ENCODE data around the gene LARP1B. TPM values are rescaled to one million over a fixed set of nuclear protein-coding genes. Genes with fewer than 3 reads are reported as not detected.

LARP1B gene
- total RNA-seq, 1 experiment from 2014 or later, result 20.3 TPM

DNA sequence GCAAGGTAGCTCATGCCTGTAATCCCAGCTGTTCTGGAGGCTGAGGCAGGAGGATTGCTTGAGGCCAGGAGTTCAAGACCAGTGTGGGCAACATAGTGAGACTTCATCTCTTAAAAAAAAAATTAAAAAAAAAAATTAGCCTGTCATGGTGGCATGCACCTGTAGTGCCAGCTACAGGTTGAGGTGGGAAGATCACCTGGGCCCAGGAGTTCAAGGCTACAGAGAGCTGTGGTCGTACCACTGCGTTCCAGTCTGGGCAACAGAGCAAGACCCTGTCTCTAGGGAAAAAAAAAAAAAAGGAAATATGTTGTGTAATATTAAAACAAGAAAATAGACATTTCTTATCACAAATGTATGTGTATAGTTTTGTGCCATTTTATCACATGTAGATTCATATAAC lies 97.8 kb downstream of the LARP1B start:
- POLR2A ChIA-PET (ENCODE audit: low non-redundant PET), result no interaction called here

DNA sequence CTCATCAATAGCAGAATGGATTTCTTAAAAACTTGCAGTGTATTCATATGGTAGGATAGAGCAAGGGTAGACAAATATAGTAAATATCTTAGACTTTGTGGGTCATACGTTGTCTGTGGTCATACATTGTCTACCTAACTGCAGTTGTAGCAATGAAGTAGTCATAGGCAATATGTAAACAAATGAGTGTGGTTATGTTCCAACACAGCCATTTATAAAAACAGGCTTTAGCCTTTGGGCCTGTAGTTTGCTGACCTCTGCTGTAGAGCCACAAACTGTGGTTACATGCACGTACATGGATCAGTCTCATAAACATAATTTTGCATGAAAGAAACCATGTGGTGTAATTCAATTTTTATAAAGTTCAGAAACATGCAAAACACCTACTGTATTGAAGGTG lies 98.9 kb downstream of the LARP1B start:
- Histone ChIP-seq H3K36me3 (ENCODE audit: insufficient read depth, low read length, poor library complexity, severe bottlenecking) (no peaks in the 10 kb centered on the region), H3K27me3 (replicated peaks; ENCODE audit: insufficient read depth, low read depth, low read length, poor library complexity) (no peaks in the 10 kb centered on the region), H3K4me1 (ENCODE audit: insufficient read depth, low read length, poor library complexity, severe bottlenecking) (no peaks in the 10 kb centered on the region), H3K9me3 (ENCODE audit: low read depth, low read length, poor library complexity, severe bottlenecking) (peaks cover 6% of the 10 kb centered on the region), H3K27ac (ENCODE audit: low read depth, low read length, poor library complexity, severe bottlenecking) (no peak overlapping the region), H3K4me3 (ENCODE audit: low read depth, low read length, poor library complexity, severe bottlenecking) (no peak overlapping the region)
- DNase-seq (ENCODE audit: low spot score), result no peak
- BruUV-seq (replicated peaks), result no TSS peak
- ChIA-PET POLR2A (ENCODE audit: low non-redundant PET) (no interaction called here), CTCF (no interaction called here)
- TF ChIP-seq, protein P1, sequence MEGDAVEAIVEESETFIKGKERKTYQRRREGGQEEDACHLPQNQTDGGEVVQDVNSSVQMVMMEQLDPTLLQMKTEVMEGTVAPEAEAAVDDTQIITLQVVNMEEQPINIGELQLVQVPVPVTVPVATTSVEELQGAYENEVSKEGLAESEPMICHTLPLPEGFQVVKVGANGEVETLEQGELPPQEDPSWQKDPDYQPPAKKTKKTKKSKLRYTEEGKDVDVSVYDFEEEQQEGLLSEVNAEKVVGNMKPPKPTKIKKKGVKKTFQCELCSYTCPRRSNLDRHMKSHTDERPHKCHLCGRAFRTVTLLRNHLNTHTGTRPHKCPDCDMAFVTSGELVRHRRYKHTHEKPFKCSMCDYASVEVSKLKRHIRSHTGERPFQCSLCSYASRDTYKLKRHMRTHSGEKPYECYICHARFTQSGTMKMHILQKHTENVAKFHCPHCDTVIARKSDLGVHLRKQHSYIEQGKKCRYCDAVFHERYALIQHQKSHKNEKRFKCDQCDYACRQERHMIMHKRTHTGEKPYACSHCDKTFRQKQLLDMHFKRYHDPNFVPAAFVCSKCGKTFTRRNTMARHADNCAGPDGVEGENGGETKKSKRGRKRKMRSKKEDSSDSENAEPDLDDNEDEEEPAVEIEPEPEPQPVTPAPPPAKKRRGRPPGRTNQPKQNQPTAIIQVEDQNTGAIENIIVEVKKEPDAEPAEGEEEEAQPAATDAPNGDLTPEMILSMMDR (conservative IDR thresholded peaks at IDR 0.05; ENCODE audit: low read depth, low read length), result no peak
- no peak for TF ChIP-seq EZH2 (IDR thresholded peaks at IDR 0.05; ENCODE audit: borderline replicate concordance, low read depth, low read length, poor library complexity, severe bottlenecking)
- intact Hi-C loops (cut with micrococcal nuclease; ENCODE audit: unreplicated experiment), result no loop called here

More for the DNA sequence above, 97.8 kb downstream of the LARP1B start:
- no peak overlapping the region for H3K27ac ChIP-seq (ENCODE audit: low read depth, low read length, poor library complexity, severe bottlenecking)
- DNase-seq (ENCODE audit: low spot score), result no peak
- H3K27me3 ChIP-seq (replicated peaks; ENCODE audit: insufficient read depth, low read depth, low read length, poor library complexity), result no peaks in the 10 kb centered on the region
- no peaks in the 10 kb centered on the region for H3K36me3 ChIP-seq (ENCODE audit: insufficient read depth, low read length, poor library complexity, severe bottlenecking)
- BruUV-seq (replicated peaks), result no TSS peak
- H3K4me1 ChIP-seq (ENCODE audit: insufficient read depth, low read length, poor library complexity, severe bottlenecking), result no peaks in the 10 kb centered on the region
- CTCF ChIA-PET, result no interaction called here
- TF ChIP-seq, protein P1 (conservative IDR thresholded peaks at IDR 0.05; ENCODE audit: low read depth, low read length), result no peak
- TF ChIP-seq EZH2 (IDR thresholded peaks at IDR 0.05; ENCODE audit: borderline replicate concordance, low read depth, low read length, poor library complexity, severe bottlenecking), result no peak
- H3K4me3 ChIP-seq (ENCODE audit: low read depth, low read length, poor library complexity, severe bottlenecking), result no peak overlapping the region
- intact Hi-C loops (cut with micrococcal nuclease; ENCODE audit: unreplicated experiment), result no loop called here
- peaks cover 6% of the 10 kb centered on the region for H3K9me3 ChIP-seq (ENCODE audit: low read depth, low read length, poor library complexity, severe bottlenecking)

DNA sequence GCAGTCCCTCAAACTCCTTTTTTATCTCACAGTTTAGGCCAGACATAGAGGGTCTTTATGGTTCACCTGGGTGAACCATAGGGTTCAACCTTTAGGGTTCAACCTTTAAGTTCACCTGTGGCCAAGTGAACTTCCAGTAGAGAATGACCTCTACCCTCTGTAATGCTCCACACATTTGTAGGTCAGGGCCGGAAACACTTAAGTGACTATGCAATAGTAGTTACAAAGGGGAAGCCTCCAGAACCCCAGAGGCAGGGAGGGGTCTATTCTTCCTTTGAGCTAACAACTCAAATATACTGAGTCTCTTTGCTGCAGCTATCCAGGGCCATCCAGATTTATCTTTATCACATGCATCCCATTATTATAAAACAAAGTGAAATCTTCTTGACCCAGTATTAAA lies 100.0 kb downstream of the LARP1B start:
- H3K36me3 ChIP-seq (ENCODE audit: insufficient read depth, low read length, poor library complexity, severe bottlenecking), result no peaks in the 10 kb centered on the region
- ChIA-PET POLR2A (ENCODE audit: low non-redundant PET) (no interaction called here), CTCF (no interaction called here)
- no peak for TF ChIP-seq EZH2 (IDR thresholded peaks at IDR 0.05; ENCODE audit: borderline replicate concordance, low read depth, low read length, poor library complexity, severe bottlenecking)
- TF ChIP-seq, protein P1 (conservative IDR thresholded peaks at IDR 0.05; ENCODE audit: low read depth, low read length), result no peak
- H3K9me3 ChIP-seq (ENCODE audit: low read depth, low read length, poor library complexity, severe bottlenecking), result peaks cover 6% of the 10 kb centered on the region
- DNase-seq (ENCODE audit: low spot score), result no peak
- H3K27ac ChIP-seq (ENCODE audit: low read depth, low read length, poor library complexity, severe bottlenecking), result no peak overlapping the region
- no peaks in the 10 kb centered on the region for H3K27me3 ChIP-seq (replicated peaks; ENCODE audit: insufficient read depth, low read depth, low read length, poor library complexity)
- no peak overlapping the region for H3K4me3 ChIP-seq (ENCODE audit: low read depth, low read length, poor library complexity, severe bottlenecking)
- no TSS peak for BruUV-seq (replicated peaks)
- H3K4me1 ChIP-seq (ENCODE audit: insufficient read depth, low read length, poor library complexity, severe bottlenecking), result no peaks in the 10 kb centered on the region
- intact Hi-C loops (cut with micrococcal nuclease; ENCODE audit: unreplicated experiment), result no loop called here

Data from A673 (cell line).